ENCODE measurements around the gene MRPL58.
"Not testable (repeated sequence)": the region's sequence is repeated elsewhere in the genome, so short reads cannot be mapped to it uniquely, and the experiment has no call there.

Gene MRPL58

DNA sequence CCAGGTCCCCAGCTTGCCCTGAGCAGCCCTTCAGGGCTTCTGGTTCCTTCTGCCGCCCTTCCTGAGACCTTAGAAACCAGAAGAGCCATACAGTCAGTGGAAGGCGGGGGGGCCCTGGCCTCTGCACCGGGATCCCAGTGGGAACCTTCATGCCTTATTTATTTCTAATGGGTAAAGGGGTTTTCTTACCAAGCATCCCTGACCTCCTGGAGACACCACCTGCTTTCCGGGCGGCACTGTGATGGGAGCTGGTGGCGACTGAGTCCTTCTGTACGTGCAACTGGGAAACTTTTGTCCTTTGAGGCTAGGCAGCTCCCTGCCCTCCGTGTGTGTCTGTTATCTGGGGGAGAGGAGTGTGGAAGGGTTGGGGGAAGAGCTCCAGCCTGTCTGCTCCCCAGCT lies 7.2 kb upstream of the MRPL58 start:
- in situ Hi-C loops (cut with MboI; ENCODE audit: low sequenced_read_pairs, unreplicated experiment), result no loop called here
- no peak for DNase-seq (ENCODE audit: low spot score)
- TF ChIP-seq, protein P1, sequence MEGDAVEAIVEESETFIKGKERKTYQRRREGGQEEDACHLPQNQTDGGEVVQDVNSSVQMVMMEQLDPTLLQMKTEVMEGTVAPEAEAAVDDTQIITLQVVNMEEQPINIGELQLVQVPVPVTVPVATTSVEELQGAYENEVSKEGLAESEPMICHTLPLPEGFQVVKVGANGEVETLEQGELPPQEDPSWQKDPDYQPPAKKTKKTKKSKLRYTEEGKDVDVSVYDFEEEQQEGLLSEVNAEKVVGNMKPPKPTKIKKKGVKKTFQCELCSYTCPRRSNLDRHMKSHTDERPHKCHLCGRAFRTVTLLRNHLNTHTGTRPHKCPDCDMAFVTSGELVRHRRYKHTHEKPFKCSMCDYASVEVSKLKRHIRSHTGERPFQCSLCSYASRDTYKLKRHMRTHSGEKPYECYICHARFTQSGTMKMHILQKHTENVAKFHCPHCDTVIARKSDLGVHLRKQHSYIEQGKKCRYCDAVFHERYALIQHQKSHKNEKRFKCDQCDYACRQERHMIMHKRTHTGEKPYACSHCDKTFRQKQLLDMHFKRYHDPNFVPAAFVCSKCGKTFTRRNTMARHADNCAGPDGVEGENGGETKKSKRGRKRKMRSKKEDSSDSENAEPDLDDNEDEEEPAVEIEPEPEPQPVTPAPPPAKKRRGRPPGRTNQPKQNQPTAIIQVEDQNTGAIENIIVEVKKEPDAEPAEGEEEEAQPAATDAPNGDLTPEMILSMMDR (IDR thresholded peaks at IDR 0.05; ENCODE audit: borderline replicate concordance, control extremely low read depth, extremely low read depth, insufficient read depth, missing control alignments), result no peak

- in situ Hi-C loops (cut with MboI; ENCODE audit: low sequenced_read_pairs, unreplicated experiment); DNase-seq (ENCODE audit: low spot score): not testable (repeated sequence)
These were observed 6.4 kb upstream of the MRPL58 start for GRCh38 chr17:75006084-75006483.

GRCh38 chr17:75006653-75007052 lies 5.8 kb upstream of the MRPL58 start:
- TF ChIP-seq, protein P1 (IDR thresholded peaks at IDR 0.05; ENCODE audit: borderline replicate concordance, control extremely low read depth, extremely low read depth, insufficient read depth, missing control alignments), result no peak
- in situ Hi-C loops (cut with MboI; ENCODE audit: low sequenced_read_pairs, unreplicated experiment), result no loop called here
- no peak for DNase-seq (ENCODE audit: low spot score)

DNA sequence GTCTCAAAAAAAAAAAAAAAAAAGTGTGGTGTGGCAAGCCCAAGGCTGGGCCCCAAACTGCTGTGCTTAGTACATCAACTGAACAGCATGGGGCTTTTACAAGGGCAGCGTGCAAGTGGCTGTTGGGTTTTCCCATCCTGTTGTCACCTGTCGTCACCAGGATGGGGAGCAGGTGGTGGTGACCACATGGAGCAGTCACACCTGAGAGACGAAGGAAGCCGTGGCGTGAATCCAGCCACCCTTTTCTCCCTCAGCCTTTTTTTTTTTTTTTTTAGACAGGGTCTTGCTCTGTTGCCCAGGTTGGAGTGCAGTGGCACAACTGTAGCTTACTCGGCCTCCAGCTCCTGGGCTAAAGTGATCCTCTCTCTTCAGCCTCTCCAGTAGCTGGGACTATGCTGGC lies 4.1 kb upstream of the MRPL58 start:
- in situ Hi-C loops (cut with MboI; ENCODE audit: low sequenced_read_pairs, unreplicated experiment), result no loop called here
- no peak for DNase-seq (ENCODE audit: low spot score)
- TF ChIP-seq, protein P1 (IDR thresholded peaks at IDR 0.05; ENCODE audit: borderline replicate concordance, control extremely low read depth, extremely low read depth, insufficient read depth, missing control alignments), result no peak

- TF ChIP-seq, protein P1 (IDR thresholded peaks at IDR 0.05; ENCODE audit: borderline replicate concordance, control extremely low read depth, extremely low read depth, insufficient read depth, missing control alignments), result no peak
- no peak for DNase-seq (ENCODE audit: low spot score)
- in situ Hi-C loops (cut with MboI; ENCODE audit: low sequenced_read_pairs, unreplicated experiment), result no loop called here
These were observed 3.2 kb upstream of the MRPL58 start for GRCh38 chr17:75009139-75009724.

DNA sequence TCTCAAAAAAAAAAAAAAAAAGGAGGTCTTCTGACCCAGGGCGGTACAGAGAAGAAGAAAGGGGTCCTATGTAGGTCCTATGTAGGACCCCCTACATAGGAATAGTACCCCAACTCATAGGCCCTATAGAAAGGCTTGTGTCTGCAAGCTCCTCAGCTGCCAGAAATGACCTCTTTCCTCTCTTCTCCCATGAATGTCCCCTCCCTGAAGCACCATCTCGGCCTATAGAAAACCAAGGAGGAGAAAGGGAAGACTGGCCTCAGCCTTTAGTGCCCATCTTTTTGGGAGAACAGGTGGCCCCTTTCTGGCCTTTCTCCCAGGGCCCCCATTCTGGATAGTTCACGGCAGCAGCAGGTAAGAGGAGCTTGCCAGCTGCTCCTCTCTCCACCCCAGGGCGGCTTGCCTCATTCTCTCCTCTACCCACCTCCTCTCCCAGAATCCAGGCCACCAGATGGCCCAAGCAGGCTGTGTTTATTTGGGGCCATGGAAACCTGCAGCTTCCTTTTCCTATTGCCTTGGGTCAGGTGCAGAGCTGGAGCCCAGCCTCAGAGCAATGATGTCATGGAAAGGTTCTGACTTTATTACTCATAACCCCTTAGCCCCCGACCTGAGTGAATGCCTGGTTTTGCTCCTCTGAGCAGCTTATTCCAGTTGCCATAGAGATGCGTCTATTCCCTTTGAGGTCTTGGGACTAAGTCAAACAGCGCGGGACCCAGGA lies 1.6 kb upstream of the MRPL58 start:
- no peak for DNase-seq (ENCODE audit: low spot score)
- TF ChIP-seq, protein P1 (IDR thresholded peaks at IDR 0.05; ENCODE audit: borderline replicate concordance, control extremely low read depth, extremely low read depth, insufficient read depth, missing control alignments), result no peak
- in situ Hi-C loops (cut with MboI; ENCODE audit: low sequenced_read_pairs, unreplicated experiment), result no loop called here

DNA sequence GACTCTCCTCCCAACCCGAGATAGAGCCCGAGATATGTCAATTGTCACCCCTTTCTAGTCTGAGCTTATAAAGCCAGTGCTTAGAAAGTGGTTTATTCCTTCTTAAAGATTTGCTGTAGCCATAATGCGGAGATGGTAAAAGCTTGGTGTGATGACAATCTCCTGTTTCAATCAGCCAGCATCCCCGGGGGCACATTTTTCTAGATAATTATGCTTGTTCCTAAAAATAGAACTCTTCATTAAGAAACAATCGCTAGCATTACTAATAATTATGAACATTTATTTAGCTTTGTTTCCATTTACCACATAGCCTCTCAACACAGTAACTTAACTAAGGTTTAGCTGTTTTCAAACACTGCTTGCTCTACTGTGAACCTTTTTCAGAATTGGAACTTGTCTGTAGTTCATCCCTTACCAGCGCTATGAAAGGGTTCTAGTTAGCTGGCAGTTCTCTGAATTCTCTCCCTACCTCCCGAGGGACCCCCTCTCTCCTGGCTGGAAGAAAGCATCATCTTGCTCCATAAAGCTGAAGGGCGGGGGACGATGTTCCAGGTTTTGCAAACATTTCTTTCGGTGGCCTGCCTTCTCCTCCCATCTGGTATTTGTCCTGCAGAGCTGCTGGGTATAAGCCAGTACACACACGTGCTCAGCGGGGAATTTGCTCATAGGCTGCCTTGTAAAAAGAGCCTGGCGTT lies 922 bp upstream of the MRPL58 start:
- in situ Hi-C loops (cut with MboI; ENCODE audit: low sequenced_read_pairs, unreplicated experiment), result no loop called here
- TF ChIP-seq, protein P1 (IDR thresholded peaks at IDR 0.05; ENCODE audit: borderline replicate concordance, control extremely low read depth, extremely low read depth, insufficient read depth, missing control alignments), result no peak
- no peak for DNase-seq (ENCODE audit: low spot score)

Data from GM13976 (cell line).